ENCODE data around the gene ANKMY2. TPM values are rescaled to one million over a fixed set of nuclear protein-coding genes. Genes with fewer than 3 reads are reported as not detected.

Gene ANKMY2
- polyA plus RNA-seq, 3 donors, result 4.8 to 7.5 (median 7.0) TPM

DNA sequence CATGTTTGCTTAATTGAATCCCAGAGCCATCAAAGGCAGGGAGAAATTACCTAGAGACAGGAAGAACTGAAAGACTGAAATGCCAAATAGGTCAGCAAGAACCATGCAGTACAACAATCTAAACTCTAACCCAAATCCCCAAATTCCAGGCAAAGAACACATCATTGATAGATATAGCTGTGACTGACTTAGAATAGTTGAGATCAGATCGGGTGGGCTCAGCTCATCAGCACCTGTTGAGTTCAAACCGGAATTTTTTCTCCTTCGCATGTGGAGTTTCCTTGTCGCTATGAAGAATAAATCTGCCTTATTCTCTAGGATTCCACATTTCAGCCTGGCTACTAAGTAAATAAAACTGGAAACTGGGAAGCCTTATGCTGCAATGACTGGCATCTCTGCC is 1.4 kb downstream of the ANKMY2 start:
- Mint-ChIP-seq H3K36me3 (peaks cover 0 to 8% of the 10 kb centered on the region in 2 donors), H3K9me3 (no peaks in the 10 kb centered on the region), H3K4me1 (peaks cover 42% of the 10 kb centered on the region), H3K27me3 (ENCODE audit: low read depth in 3 of 3) (no peaks in the 10 kb centered on the region), H3K4me3 (peak overlapping the region; percentile 100), H3K27ac (no peak overlapping the region)
- Histone ChIP-seq H4K20me1 (ENCODE audit: insufficient read depth, low read length) (peaks cover 24% of the 10 kb centered on the region), H3K27ac (ENCODE audit: low read depth in 1 of 2, low read length in 2 of 2) (peak overlapping the region in 1 of 2 donors; percentile 93), H2AFZ (ENCODE audit: insufficient read depth, low read depth, low read length, poor library complexity, severe bottlenecking) (peak overlapping the region; percentile 97), H3K9ac (ENCODE audit: insufficient read depth, low read length, poor library complexity, severe bottlenecking) (peak overlapping the region; percentile 75), H3K4me1 (ENCODE audit: control insufficient read depth in 1 of 2, insufficient read depth in 2 of 2, low read length in 2 of 2) (peaks cover 28 to 38% of the 10 kb centered on the region in 2 donors), H3K4me2 (replicated peaks; ENCODE audit: extremely low read depth, low read length, poor library complexity, severe bottlenecking) (peak overlapping the region; percentile 99), H3K36me3 (replicated peaks in 1 of 2; ENCODE audit: control insufficient read depth in 1 of 2, insufficient read depth in 2 of 2, low read length in 2 of 2) (peaks cover 0 to 3% of the 10 kb centered on the region in 2 donors), H3K79me2 (ENCODE audit: insufficient read depth, low read length) (peaks cover 67% of the 10 kb centered on the region), H3K9me3 (replicated peaks in 1 of 2; ENCODE audit: control insufficient read depth in 1 of 2, insufficient read depth in 1 of 2, low read length in 2 of 2) (no peaks in the 10 kb centered on the region), H3K4me3 (replicated peaks in 1 of 3; ENCODE audit: low read depth in 2 of 3, low read length in 3 of 3) (peak overlapping the region; percentile 75 to 96 (median 86)), H3K27me3 (ENCODE audit: control insufficient read depth in 2 of 2, insufficient read depth in 2 of 2, low read length in 2 of 2) (no peaks in the 10 kb centered on the region)
- no peak for DNase-seq
- TF ChIP-seq, protein P1, sequence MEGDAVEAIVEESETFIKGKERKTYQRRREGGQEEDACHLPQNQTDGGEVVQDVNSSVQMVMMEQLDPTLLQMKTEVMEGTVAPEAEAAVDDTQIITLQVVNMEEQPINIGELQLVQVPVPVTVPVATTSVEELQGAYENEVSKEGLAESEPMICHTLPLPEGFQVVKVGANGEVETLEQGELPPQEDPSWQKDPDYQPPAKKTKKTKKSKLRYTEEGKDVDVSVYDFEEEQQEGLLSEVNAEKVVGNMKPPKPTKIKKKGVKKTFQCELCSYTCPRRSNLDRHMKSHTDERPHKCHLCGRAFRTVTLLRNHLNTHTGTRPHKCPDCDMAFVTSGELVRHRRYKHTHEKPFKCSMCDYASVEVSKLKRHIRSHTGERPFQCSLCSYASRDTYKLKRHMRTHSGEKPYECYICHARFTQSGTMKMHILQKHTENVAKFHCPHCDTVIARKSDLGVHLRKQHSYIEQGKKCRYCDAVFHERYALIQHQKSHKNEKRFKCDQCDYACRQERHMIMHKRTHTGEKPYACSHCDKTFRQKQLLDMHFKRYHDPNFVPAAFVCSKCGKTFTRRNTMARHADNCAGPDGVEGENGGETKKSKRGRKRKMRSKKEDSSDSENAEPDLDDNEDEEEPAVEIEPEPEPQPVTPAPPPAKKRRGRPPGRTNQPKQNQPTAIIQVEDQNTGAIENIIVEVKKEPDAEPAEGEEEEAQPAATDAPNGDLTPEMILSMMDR (IDR thresholded peaks at IDR 0.05), result no peak
- no CpG with 5 or more reads among the region's 4 CpGs for WGBS (ENCODE audit: insufficient coverage)
- intact Hi-C loops (cut with micrococcal nuclease), result no loop called here

DNA sequence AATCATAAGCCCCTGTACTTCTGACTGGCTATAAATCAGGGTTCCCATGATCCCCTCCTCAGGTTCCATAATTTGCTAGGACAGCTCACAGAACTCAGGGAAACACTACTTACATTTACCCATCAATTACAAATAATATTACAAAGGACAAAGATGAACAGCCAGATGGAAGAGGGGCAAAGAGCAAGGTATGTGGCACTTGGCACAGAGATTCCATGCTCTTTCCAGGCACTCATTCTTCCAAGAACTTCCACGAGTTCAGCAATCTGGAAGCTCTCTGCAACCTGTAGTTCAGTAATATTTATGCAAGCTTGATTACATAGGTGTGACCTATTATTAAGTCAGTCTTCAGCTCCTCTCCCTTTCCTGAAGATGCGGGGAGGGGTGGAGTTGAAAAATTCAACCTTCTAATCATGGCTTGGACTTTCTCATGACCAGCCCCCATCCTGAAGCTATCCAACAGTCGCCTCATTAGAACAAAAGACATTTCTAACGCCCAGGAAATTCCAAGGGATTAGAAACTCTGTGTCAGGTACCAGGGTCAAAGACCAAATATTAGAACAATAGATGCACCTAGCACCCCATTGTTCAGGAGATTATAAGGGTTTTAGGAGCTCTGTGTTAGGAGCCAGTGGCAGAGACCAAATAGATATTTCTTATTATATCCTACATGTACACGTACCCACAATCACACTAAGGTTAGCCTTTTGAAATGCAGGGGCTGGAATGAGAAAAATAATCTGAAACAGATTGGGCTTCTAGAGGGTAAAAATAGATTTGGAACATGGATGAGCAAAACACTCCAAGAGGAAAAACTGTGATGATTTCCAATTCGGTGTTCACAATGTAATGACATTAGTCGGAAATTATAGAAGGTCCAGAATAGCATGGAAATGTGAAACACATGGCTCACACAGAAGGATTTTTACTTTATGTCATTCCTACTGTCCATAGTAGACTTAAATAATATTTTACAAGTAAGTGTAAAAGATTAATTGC is 7.0 kb downstream of the ANKMY2 start:
- TF ChIP-seq, protein P1 (IDR thresholded peaks at IDR 0.05), result no peak
- H4K20me1 ChIP-seq (ENCODE audit: insufficient read depth, low read length), result no peaks in the 10 kb centered on the region
- no peak overlapping the region for H3K4me2 ChIP-seq (replicated peaks; ENCODE audit: extremely low read depth, low read length, poor library complexity, severe bottlenecking)
- WGBS (ENCODE audit: insufficient coverage), result no CpG with 5 or more reads among the region's 7 CpGs
- Mint-ChIP-seq H3K4me3 (no peak overlapping the region), H3K36me3 (peaks cover 6 to 23% of the 10 kb centered on the region in 2 donors), H3K4me1 (peaks cover 16% of the 10 kb centered on the region), H3K27me3 (ENCODE audit: low read depth in 3 of 3) (no peaks in the 10 kb centered on the region), H3K27ac (peak overlapping the region in 1 of 7 donors; percentile 44), H3K9me3 (no peaks in the 10 kb centered on the region)
- no peaks in the 10 kb centered on the region for H3K27me3 ChIP-seq (ENCODE audit: control insufficient read depth in 2 of 2, insufficient read depth in 2 of 2, low read length in 2 of 2)
- peaks cover 0 to 19% of the 10 kb centered on the region in 2 donors for H3K36me3 ChIP-seq (replicated peaks in 1 of 2; ENCODE audit: control insufficient read depth in 1 of 2, insufficient read depth in 2 of 2, low read length in 2 of 2)
- H2AFZ ChIP-seq (ENCODE audit: insufficient read depth, low read depth, low read length, poor library complexity, severe bottlenecking), result no peak overlapping the region
- intact Hi-C loops (cut with micrococcal nuclease), result no loop called here
- no peaks in the 10 kb centered on the region for H3K9me3 ChIP-seq (replicated peaks in 1 of 2; ENCODE audit: control insufficient read depth in 1 of 2, insufficient read depth in 1 of 2, low read length in 2 of 2)
- H3K9ac ChIP-seq (ENCODE audit: insufficient read depth, low read length, poor library complexity, severe bottlenecking), result no peak overlapping the region
- H3K27ac ChIP-seq (ENCODE audit: low read depth in 1 of 2, low read length in 2 of 2), result no peak overlapping the region
- H3K4me1 ChIP-seq (ENCODE audit: control insufficient read depth in 1 of 2, insufficient read depth in 2 of 2, low read length in 2 of 2), result peaks cover 0 to 3% of the 10 kb centered on the region in 2 donors
- DNase-seq, result no peak
- H3K79me2 ChIP-seq (ENCODE audit: insufficient read depth, low read length), result peaks cover 23% of the 10 kb centered on the region
- no peak overlapping the region for H3K4me3 ChIP-seq (replicated peaks in 1 of 3; ENCODE audit: low read depth in 2 of 3, low read length in 3 of 3)
